Brain pericyte (primary cell): Measurements from ENCODE around the gene NCAM2.

ENCODE experiments used
- DNase-seq: peaks from one replicate; pipeline ENCODE4 v3.0.0-alpha.2; 2012; ENCODE audit warnings: low read depth, low spot score

The NCAM2 gene

GRCh38 chr21:21174676-21175075 lies 176.5 kb downstream of the NCAM2 start:
- no peak for DNase-seq

DNA sequence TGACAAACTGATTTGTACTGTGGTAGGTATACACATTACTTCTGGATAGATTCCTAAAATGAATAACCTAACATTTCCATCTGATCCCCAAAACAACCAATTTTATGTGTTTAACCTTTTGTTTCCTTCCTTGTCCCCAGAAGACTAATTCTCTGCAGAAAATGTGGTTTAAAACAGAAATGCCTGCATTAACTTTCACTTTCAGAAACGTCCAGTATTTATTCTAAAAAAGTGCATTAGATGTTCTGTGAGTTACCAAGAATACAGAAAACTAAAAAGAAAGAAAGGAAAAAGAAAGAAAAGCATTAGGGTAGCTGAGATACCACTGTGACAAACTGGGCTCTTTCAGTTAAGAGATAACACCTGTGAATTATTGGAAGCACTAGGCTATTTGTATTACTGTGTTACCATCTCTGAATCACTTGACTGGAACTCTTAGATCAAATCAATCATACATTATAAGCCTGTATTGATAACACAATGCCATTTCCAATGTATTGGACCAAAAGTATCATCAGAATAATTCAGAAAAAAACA lies 177.7 kb downstream of the NCAM2 start:
- DNase-seq: no peak

DNA sequence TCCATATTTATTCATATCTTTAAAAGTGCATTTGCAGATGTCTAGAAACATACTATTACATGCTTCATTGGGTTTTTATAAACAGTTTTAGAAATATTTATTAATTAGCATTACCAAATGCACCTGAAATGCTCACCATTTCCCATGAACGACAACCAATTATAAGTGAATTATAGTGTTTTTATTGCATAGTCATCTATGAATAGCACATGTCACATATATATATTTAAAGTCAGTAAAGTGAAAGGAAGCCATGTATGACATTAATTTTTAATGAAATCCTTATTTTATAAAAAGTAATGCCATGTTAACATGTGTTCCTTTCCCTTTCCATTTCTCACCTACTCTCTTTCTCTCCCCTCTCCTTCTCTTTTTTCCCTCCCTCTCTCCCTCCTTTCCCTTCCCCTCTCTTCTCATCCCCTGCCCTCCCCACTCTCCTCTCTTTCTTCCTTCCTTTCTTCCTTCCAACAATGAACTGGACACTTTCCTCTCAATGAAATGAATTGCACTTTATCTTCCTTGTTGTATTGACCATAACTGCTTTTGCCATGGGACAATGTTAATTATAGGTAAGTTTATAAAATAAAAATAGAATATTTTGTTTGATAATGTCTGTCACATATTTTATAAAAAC lies 179.3 kb downstream of the NCAM2 start:
- DNase-seq: no peak

GRCh38 chr21:21179619-21180298 lies 181.6 kb downstream of the NCAM2 start:
- DNase-seq: no peak

DNA sequence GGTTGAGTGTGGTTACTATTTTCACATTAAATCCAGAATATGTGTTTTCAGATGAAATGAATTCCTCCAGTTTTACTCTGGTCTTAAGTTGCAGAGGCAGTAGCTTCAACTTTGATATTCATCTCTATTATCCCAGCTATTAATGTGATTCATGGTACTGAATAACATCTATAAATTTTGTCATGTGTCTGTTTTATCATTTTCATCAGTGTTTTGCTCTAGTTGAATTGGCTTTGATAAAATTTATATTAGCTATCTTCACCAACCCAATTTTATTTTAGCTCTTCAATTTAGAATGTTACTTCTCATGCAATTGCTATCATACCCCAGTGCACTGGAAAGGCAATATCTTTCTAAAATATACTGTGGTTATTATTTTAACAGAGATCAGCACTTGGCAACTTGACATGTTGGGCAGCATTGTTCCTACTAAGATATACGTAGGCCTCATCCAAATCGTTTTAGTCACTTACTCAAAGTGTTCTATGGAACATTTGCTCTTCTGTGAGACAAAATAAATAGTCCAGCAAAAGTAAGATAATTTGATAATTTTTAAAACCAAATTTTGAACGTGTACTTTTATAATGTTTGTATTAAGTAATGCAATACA lies 184.3 kb downstream of the NCAM2 start:
- no peak for DNase-seq

DNA sequence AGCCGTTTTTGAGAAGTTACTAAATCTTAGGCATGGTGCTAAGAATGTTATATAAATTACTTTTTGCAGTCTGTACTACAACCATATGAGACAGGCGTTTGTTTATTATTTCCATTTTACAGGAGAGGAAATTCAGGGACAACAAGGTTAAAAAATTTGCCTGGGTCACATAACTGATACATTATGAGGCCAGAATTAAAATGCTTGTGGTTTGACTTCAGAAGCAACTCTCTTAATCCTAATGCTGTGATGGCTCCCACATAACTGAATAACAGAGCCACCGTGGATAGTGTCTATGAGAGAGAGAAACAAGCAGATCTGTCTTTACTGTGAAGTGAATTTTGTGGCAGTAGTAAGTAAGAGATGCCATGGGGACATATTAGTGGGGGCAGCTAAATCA lies 184.9 kb downstream of the NCAM2 start:
- no peak for DNase-seq

- DNase-seq: no peak
Observed at GRCh38 chr21:21184771-21185528, 186.7 kb downstream of the NCAM2 start.

GRCh38 chr21:21187579-21187978 lies 189.4 kb downstream of the NCAM2 start:
- DNase-seq: no peak

DNA sequence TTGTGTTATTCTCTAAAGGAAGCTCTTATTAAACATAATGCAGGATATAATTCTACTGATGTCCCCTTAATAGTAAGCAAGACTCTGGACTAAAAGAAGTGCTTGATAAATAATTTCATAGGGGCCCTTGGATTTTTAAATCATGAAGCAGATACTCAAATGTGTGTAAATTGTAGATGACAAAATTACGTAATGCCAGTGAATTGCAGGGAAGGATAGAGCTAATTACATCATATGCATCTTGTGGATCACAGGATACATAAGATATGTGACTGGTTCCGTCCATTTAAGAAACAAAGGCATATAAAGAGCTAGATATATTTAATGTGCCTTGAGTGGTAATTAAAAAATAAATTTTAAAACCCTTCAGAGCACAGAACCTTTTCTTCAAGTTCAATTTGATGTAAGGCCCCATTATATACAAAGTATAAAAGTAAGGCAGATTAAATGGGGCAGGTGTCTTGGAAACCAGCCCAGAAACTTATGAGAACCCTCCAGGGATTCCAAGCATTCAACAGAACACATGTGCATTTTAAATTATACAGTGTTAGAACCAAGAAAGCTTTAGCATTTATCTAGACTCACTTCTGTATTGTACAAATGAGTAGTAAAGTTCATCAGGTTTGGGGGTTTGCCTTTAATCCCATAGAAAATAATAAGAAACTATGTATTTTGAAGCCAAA lies 190.4 kb downstream of the NCAM2 start:
- DNase-seq: no peak

DNA sequence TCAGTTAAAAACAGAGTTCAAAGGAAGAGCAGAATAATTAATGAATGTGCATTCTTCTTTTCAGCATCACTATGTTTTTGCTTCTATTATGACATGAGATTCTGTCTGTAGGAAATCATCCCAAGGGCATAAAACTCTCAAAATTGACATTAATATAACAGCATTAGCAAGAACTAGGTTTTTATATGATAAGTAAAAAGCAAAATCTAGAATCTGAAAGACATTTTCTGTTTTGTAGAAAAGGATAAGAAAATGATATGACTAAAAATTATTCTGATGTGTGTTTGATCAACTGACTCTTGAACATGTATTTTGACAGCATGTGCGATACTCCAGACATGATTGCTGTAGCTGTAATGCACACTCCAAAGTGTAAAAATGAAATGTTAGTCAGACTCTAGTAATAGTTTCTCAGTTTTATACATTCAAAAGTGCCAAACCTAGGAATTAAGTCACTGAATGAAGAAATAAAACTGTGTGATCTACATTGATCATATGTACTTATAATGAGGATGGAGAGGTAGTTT lies 197.3 kb downstream of the NCAM2 start:
- DNase-seq: no peak

- DNase-seq: no peak
Observed at GRCh38 chr21:21196087-21196486, 197.9 kb downstream of the NCAM2 start.

- no peak for DNase-seq
Observed at GRCh38 chr21:21196848-21197247, 198.6 kb downstream of the NCAM2 start.

DNA sequence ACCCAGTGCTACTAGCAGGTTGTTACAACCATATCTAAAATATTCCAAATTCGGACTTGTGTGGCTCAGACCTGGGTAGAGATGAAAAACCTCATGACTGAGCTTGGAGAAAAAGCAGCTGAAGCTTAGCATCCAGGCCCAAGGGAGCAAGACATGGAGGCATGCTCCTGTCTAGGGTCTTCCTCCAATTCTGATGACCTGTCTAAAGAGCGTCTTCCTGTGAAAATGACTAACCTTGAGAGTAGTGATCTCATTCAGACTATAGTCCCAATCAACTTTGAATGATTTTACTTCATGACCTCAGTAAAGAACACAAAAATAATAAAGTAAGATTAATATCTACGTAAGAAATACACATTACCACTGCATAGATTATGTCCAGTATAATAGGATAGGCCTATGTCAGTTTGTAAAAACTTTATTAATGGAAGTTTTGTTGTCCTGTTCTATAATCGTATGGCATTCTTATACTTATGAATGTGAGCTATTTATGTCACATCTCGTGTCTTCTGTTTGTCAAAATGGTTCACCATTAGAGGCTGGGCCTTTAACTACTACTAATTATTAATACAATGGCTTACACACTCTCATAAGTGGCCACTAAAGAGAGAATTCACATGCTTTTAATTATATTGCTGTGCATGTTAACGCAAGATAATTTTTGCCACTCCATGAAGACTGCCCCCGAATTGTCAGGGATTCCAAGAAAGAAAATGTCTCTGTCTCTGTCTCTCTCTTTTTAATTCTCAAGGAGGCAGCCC lies 201.3 kb downstream of the NCAM2 start:
- DNase-seq: no peak

- DNase-seq: peak; percentile 61
Observed at GRCh38 chr21:21200103-21200938, 202.1 kb downstream of the NCAM2 start.

- DNase-seq: no peak
Observed at GRCh38 chr21:21200939-21201615, 202.9 kb downstream of the NCAM2 start.

DNA sequence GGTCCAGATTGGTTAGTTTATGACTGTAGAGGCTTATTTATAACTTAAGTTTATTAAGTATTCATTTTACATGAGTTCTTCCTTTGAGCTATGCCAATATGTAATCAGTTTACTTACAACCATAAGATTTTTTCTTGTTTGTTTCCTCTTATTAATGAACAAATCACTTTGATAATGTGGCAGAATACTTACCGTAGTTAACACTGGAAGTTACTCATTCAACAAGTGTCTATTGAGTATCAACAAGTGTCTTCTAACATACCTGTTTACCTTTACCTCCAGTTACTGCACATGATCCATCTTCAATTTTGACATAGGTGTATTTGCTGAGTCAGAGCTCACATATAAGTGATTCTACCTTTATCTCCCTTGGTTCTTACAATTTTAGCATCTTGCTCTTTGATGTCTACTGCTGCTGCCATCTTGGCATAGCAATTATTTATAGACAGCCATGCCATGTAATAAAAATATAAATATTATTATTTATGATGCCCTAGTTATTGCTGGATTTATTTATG lies 205.7 kb downstream of the NCAM2 start:
- no peak for DNase-seq

DNA sequence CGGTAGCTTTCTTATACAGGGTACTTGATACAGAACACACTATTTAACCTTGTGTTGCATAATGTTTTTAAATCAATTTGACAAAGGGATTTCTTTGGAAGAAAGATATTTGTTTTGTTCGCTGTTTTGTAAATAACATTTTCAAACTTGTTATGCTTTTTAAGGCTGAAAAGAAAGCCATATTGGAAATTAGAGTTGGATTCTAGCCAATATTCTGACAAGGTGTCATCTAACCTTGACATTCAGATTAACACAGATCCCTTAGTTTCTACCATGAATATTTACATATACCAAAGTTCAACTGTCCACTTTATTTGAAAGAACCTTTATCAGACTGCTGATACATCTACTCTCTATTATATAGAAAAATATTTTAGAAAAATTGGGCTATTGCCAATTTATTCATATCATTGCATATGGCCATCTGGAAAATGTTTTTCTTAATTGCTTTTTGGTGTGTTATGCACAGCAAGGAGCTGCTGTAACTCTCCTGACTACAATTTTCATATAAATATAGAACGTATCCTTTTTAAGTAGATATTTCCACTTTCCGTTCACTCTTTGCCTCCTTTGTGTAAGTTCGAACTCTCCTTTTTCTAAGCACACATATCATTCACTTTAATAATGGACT lies 206.3 kb downstream of the NCAM2 start:
- no peak for DNase-seq

DNA sequence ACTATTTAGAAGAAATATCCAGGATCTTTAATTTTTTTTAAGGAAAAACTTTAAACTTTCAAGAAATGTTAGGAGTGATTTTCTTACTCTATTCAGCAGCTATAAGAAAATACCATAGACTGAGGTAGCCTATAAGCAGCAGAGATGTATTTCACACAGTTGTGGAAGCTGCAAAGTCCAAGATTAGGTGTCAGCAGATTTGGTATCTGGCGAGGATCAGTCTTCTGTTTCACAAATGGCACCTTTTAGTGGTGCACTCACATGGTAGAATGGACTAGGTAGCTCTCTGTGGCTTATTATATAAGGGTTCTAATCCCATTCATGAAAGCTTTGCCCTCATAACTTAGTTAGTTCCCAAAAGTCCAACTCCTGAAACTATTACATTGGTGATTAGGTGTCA lies 207.4 kb downstream of the NCAM2 start:
- DNase-seq: no peak
